ENCODE results near the gene ARL6IP4.
A peak's percentile ranks its signal among the peaks of the same experiment; 100 is the strongest.

Gene ARL6IP4

GRCh38 chr12:122949816-122950675 lies 30.4 kb upstream of the ARL6IP4 start:
- Mint-ChIP-seq H3K4me3 (no peak overlapping the region), H3K4me1 (peaks cover 55% of the 10 kb centered on the region), H3K27me3 (no peaks in the 10 kb centered on the region), H3K9me3 (no peaks in the 10 kb centered on the region), H3K36me3 (no peaks in the 10 kb centered on the region), H3K27ac (peak overlapping the region; percentile 32)
- no peak for ATAC-seq

GRCh38 chr12:122951406-122951805 lies 29.1 kb upstream of the ARL6IP4 start:
- ATAC-seq = no peak
- peak overlapping the region; percentile 40 for H3K27ac Mint-ChIP-seq
- H3K4me3 Mint-ChIP-seq = no peak overlapping the region
- no peaks in the 10 kb centered on the region for H3K27me3 Mint-ChIP-seq
- no peaks in the 10 kb centered on the region for H3K9me3 Mint-ChIP-seq
- peaks cover 44% of the 10 kb centered on the region for H3K4me1 Mint-ChIP-seq
- H3K36me3 Mint-ChIP-seq = no peaks in the 10 kb centered on the region

- no peaks in the 10 kb centered on the region for H3K27me3 Mint-ChIP-seq
- H3K36me3 Mint-ChIP-seq = no peaks in the 10 kb centered on the region
- H3K27ac Mint-ChIP-seq = peak overlapping the region; percentile 40
- peaks cover 36% of the 10 kb centered on the region for H3K4me1 Mint-ChIP-seq
- no peak overlapping the region for H3K4me3 Mint-ChIP-seq
- peak; percentile 93 for ATAC-seq
- no peaks in the 10 kb centered on the region for H3K9me3 Mint-ChIP-seq
Observed at GRCh38 chr12:122951979-122952892, 28.2 kb upstream of the ARL6IP4 start.

DNA sequence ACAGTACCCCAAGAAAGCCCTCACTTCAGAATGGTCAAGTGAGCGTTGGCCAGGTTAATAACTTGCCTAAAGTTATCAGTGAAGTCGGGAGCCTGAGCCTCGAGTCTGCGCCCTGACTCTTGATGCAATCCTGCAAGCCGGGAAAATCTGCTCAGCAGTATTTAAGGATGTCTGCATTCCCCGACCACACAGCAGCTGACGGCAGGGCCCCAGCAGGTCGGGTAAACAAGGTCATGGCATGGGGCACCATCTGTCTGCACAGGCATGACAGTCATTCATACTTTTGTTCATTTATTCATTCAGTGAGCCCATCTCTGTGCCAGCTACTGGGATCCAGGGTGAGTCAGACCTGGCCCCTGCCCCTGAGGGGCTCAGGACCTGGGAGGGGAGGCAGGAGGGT lies 25.3 kb upstream of the ARL6IP4 start:
- no peak for ATAC-seq
- H3K27ac Mint-ChIP-seq = no peak overlapping the region
- no peaks in the 10 kb centered on the region for H3K27me3 Mint-ChIP-seq
- H3K4me3 Mint-ChIP-seq = no peak overlapping the region
- H3K4me1 Mint-ChIP-seq = peaks cover 16% of the 10 kb centered on the region
- no peaks in the 10 kb centered on the region for H3K9me3 Mint-ChIP-seq
- no peaks in the 10 kb centered on the region for H3K36me3 Mint-ChIP-seq

GRCh38 chr12:122956035-122956434 lies 24.4 kb upstream of the ARL6IP4 start:
- H3K4me1 Mint-ChIP-seq = peaks cover 16% of the 10 kb centered on the region
- no peaks in the 10 kb centered on the region for H3K9me3 Mint-ChIP-seq
- no peaks in the 10 kb centered on the region for H3K27me3 Mint-ChIP-seq
- no peak for ATAC-seq
- no peak overlapping the region for H3K27ac Mint-ChIP-seq
- no peaks in the 10 kb centered on the region for H3K36me3 Mint-ChIP-seq
- H3K4me3 Mint-ChIP-seq = no peak overlapping the region

DNA sequence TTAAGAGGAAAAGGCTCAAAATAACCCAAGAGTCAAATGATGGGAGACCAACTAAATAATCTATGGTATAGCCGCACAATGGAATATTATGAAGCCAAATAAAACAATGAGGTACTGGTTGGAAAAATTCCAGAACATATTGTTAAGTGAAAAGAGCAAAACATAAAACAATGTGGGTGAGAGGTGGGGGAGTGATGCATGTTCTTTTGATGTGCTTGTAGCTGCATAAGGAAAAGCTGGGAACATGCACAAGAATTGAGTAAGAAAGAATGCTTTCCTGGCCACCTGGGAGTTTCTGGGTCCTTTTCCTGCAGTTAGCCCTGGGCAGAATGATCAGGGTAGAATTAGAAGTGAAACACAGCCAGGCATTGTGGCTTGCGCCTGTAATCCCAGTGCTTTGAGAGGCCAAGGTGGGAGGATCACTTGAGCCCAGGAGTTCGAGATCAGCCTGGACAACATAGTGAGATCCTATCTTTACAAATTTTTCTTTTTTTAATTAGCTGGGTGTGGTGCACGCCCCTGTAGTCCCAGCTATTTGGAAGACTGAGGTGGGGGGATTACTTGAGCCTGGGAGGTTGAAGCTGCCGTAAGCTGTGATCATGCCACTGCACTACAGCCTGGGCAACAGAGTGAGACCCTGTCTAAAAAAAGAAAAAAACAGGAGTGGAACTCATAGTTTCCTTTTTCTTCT lies 22.1 kb upstream of the ARL6IP4 start:
- H3K9me3 Mint-ChIP-seq = no peaks in the 10 kb centered on the region
- no peak overlapping the region for H3K4me3 Mint-ChIP-seq
- H3K36me3 Mint-ChIP-seq = no peaks in the 10 kb centered on the region
- no peak for ATAC-seq
- H3K4me1 Mint-ChIP-seq = no peaks in the 10 kb centered on the region
- H3K27me3 Mint-ChIP-seq = no peaks in the 10 kb centered on the region
- no peak overlapping the region for H3K27ac Mint-ChIP-seq

DNA sequence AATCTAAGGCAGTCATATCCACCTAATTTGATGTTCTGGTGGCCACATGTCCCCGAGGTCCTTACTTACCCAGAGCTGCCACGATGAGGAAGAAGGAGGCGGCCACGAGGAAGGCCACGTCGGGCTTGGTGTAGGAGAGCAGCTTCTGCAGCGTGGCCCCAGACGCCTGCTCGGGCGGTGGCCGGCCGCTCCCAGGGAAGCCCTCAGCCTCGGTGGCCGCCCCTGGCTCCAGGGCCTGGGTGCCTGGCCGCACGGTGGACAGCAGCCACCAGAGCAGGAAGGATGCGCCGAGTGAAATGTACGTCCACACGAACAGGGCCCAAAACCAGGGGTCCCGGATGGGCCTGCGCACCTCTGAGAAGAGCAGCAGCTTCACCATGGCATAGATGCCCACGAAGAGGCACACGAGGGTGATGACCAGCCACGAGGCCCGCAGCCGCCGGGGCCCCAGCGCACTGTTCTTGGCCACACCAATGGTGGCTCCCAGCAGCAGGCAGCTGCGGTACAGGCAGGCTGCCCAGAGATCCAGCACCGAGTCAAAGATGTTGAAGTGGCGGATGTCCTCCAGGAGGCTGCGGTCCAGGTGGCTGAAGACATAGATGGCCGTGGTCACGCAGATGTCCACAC lies 20.8 kb upstream of the ARL6IP4 start:
- Mint-ChIP-seq H3K4me3 (no peak overlapping the region), H3K27ac (no peak overlapping the region), H3K4me1 (peaks cover 3% of the 10 kb centered on the region), H3K36me3 (no peaks in the 10 kb centered on the region), H3K9me3 (no peaks in the 10 kb centered on the region), H3K27me3 (no peaks in the 10 kb centered on the region)
- no peak for ATAC-seq

DNA sequence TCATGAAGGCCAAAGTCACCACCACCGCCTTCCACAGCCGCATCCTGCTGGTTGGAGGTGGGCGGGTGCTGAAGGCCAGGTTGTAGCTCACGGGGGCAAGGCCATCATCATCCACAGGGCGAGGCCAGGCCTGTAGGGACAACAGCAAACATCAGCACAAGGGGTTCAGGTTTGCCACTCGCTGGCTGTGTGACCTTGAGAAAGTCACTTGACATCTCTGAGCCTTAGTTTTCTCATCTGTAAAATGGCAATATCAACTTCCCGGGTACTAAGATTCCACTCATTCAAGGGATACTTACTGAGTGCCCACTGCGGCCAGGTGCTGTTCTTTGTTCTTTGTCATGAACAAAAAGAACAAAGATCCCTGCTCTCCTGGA lies 20.3 kb upstream of the ARL6IP4 start:
- H3K36me3 Mint-ChIP-seq = no peaks in the 10 kb centered on the region
- H3K4me1 Mint-ChIP-seq = peaks cover 8% of the 10 kb centered on the region
- no peak overlapping the region for H3K4me3 Mint-ChIP-seq
- H3K27ac Mint-ChIP-seq = no peak overlapping the region
- ATAC-seq = no peak
- H3K9me3 Mint-ChIP-seq = no peaks in the 10 kb centered on the region
- H3K27me3 Mint-ChIP-seq = no peaks in the 10 kb centered on the region

GRCh38 chr12:122961531-122962329 lies 18.8 kb upstream of the ARL6IP4 start:
- Mint-ChIP-seq H3K27me3 (no peaks in the 10 kb centered on the region), H3K27ac (no peak overlapping the region), H3K9me3 (no peaks in the 10 kb centered on the region), H3K4me1 (peaks cover 11% of the 10 kb centered on the region), H3K36me3 (no peaks in the 10 kb centered on the region), H3K4me3 (no peak overlapping the region)
- ATAC-seq = no peak

DNA sequence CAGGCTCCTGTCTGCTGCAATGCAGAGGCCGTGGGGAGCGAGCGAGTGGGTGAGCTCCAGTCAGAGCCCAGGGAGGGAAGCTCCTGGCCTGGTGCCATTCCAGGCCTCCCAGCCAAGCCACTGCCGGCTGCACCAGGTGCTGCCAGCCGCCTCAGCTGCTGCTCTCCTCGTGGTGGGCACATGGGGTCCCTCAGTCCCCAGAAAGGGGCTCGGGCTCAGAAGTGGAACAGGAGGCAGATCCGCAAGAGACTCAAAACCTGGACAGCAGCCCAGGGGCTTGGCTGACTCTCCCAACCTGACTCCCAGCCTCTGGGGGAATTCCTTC lies 16.6 kb upstream of the ARL6IP4 start:
- peaks cover 15% of the 10 kb centered on the region for H3K4me1 Mint-ChIP-seq
- no peak overlapping the region for H3K27ac Mint-ChIP-seq
- ATAC-seq = no peak
- no peaks in the 10 kb centered on the region for H3K9me3 Mint-ChIP-seq
- no peaks in the 10 kb centered on the region for H3K27me3 Mint-ChIP-seq
- H3K4me3 Mint-ChIP-seq = no peak overlapping the region
- H3K36me3 Mint-ChIP-seq = no peaks in the 10 kb centered on the region

DNA sequence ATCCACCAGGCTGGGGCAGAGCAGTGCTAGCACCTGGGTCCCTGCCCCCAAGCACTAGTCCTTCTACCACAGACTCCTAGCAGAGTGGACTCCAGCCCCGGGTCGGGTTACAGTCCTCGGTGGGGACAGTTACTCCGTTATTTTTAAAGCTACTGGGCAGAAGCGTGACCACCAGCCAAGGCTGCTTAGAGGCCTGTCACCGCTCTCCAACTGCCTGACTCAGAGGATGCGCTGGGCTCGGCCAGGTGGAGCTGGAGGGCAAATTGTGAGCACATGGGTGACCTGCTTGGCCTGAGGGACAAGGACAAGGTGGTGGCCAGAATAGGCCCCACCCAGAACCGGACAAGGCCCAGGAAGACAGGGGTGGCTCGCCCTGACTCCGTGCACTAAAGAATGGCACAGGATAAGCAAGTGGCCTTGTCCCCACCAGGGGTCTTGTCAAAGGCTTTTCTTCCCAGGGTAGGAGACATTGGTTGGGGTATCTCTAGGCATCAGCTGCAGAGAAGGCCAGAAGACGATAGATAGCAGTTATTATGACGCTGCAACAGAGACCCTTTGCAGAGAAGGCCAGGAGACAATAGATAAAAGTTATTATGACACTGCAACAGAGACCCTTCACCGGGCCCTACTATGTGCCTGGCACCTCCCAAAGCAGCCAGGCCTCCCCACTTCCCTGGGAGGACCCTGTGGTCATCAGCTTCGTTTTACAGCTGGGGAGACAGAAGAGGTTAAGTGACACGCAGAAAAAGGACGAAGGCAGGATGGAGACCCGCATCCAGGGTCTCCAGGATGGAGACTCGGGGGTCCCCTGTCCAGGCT lies 15.8 kb upstream of the ARL6IP4 start:
- no peak for ATAC-seq
- no peak overlapping the region for H3K27ac Mint-ChIP-seq
- no peaks in the 10 kb centered on the region for H3K9me3 Mint-ChIP-seq
- no peaks in the 10 kb centered on the region for H3K36me3 Mint-ChIP-seq
- H3K4me1 Mint-ChIP-seq = peaks cover 15% of the 10 kb centered on the region
- peak overlapping the region; percentile 54 for H3K4me3 Mint-ChIP-seq
- H3K27me3 Mint-ChIP-seq = no peaks in the 10 kb centered on the region

DNA sequence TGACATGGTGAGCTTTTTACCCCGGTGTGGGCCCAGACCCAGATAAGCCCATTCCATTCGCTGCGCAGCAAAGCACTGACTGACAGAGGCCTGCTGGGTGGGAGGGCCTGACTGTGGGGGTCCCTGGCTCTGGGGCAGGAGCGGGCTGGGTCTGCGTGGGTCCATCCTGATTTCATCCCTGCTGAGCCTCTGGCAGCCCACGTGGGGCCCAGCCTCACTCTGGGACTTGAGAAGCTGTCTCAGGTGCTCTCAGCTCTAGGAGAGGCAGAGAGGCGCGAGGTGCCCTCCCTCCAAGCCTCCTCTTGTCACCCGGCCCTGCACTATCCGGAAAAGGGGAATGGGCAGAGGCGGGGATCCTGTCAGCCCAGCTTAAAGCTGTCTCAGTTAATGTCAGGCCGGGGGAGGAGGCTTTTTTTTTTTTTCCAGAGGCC lies 15.1 kb upstream of the ARL6IP4 start:
- H3K9me3 Mint-ChIP-seq = no peaks in the 10 kb centered on the region
- no peak for ATAC-seq
- H3K4me3 Mint-ChIP-seq = no peak overlapping the region
- peaks cover 15% of the 10 kb centered on the region for H3K4me1 Mint-ChIP-seq
- H3K27ac Mint-ChIP-seq = no peak overlapping the region
- no peaks in the 10 kb centered on the region for H3K36me3 Mint-ChIP-seq
- H3K27me3 Mint-ChIP-seq = no peaks in the 10 kb centered on the region

DNA sequence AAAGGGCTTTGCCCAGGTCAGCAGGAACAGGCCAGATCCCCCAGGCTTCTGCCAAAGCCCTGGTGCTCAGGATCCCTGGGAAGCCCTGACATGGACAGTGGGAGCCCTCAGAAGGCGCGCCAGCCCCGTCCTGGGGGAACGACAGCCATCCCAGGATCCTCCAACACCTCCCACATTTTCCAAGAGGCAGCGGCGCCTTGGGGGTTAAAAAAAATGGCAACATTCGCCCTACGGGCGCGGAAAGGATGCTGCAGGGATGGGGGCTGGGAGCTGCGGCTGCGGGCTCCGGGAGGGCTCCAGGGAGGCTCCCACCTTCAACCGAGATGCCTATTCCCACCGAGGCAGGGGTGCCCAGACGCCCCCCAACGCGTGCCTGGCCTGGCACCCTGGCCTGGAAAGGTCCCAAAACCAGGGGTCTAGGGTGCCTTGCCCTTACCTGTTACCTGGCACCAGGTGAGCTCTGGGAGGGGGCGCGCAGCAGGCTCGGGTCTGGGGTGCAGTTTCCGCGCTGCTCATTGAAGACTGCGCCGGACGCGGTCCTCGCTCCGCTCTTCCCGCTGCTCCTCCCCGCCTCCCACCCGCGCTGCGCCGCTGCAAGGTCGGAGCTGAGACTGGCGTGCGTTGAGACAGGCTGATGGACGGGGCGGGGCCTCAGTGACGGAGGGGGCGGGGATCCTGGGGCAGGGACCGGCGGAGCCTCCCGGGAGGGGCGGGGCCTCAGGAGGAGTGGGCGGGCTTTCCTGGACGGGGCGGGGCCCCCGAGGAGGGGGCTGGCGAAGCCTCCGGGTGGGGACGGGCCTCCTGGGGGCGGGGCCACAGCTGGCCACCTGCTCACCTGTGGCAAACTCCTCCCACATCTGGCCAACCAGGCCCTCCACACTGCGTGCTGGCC lies 14.4 kb upstream of the ARL6IP4 start, which contains the start of gene ABCB9:
ABCB9 (minus strand) TSS at position 613 of the 892 bp plus-strand sequence. CDS start 6,228 bp downstream, outside the sequence.
- Mint-ChIP-seq H3K4me3 (peak within 1 kb of the TSS; percentile 73), H3K27ac (no peak within 1 kb of the TSS), H3K9me3 (no peaks in the 10 kb centered on the region), H3K4me1 (peaks cover 15% of the 10 kb centered on the region), H3K27me3 (no peaks in the 10 kb centered on the region), H3K36me3 (no peaks in the 10 kb centered on the region)
- ATAC-seq = peak; percentile 95
